NCI-H748 treated with DMSO at 0.1 percent for 48 hours (cell line): ENCODE data around the gene FCGBP.
"Not testable (repeated sequence)": the region's sequence is repeated elsewhere in the genome, so short reads cannot be mapped to it uniquely, and the experiment has no call there.

Experiments used
- DNase-seq: peaks from one replicate; lab custom pipeline; 2025; lab: John Stamatoyannopoulos, UW

FCGBP gene

DNA sequence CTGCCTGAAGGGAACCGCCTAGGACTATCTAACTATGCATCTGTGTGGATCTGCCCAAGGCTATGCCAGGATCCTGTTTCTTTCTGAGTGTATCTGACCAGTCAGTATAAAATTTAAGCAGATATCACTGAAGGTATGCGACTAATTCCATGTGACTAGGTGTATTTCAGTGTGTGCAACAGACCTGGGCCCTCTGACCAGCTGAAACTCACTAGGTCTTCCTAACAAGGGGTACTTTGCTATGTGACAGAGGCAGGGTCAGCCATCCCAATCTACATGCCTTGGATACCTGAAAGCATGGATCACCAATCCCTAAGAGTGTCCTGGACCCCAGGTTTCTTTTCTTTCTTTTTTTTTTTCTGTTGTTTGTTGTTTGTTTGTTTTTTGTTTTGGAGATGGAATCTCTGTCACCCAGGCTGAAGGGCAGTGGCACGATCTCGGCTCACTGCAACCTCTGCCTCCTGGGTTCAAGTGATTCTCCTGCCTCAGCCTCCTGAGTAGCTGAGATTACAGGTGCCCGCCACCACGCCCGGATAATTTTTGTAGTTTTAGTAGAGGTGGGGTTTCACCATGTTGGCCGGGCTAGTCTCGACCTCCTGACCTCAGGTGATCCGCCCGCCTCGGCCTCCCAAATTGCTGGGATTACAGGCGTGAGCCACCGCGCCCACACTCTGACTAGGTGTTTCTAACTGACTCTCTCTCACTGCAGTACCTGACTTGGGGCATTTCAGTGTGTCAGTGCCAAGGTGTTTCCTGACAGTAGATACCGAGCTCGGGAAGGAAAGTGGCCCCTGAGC lies 43.5 kb downstream of the FCGBP start:
- DNase-seq = no peak

DNA sequence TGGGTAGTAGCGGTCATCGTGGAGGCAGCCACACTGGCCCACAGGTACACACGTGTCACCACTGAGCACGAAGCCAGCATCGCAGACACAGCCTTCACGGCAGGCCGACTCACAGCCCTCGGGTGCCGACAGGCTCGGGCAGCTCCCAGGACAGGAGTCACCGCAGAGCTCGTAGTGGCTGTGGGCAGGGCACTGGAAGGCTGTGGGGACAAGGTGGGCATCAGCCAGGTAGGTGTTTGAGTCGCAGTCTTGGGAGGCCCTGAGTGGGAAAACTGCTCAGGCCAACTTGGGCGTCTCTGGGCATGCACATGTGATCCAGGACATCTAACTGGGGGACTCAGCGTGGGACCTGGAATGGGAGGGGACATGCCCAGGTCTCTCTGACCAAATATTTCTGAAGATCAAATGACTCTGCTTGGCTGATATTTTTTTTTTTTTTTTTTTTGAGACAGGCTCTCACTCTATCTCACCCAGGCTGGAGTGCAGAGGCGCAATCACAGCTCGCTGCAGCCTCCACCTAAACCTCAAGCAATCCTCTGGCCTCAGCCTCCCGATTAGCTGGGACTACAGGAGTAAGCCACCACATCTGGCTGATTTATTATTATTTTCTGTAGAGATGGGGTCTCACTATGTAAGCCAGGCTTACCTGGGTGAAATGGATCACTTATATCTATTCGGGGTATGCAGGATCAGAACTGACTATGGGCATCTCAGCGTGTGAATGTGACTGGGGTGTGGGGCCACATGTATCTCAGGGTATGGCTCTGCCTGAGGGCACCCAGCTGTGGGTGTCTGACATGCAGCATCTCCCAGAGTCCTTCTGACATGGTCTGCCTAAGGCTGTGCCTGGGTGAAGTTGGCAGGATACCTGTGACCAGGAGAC lies 44.3 kb downstream of the FCGBP start:
- not testable (repeated sequence) for DNase-seq

DNA sequence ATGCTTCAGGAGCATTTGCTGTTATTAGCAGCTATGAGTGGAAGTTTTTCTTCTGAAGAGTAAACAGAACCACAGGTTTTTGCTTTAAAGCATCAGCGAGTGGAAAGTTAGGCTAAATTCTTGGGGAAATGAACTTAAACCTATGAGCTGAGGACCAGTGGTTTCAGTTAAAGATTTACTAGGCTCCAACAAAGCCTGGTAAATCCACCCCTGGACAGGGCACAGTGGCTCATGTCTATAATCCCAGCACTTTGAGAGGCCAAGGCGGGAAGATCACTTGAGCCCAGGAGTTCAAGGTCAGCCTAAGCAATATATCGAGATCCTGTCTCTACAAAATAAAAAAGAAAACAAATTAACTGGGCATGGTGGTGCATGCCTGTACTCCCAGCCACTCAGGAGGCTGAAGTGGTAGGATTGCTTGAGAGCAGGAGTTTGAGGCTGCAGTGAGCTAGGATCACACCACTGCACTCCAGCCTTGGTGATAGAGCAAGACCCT lies 46.9 kb downstream of the FCGBP start:
- not testable (repeated sequence) for DNase-seq

DNA sequence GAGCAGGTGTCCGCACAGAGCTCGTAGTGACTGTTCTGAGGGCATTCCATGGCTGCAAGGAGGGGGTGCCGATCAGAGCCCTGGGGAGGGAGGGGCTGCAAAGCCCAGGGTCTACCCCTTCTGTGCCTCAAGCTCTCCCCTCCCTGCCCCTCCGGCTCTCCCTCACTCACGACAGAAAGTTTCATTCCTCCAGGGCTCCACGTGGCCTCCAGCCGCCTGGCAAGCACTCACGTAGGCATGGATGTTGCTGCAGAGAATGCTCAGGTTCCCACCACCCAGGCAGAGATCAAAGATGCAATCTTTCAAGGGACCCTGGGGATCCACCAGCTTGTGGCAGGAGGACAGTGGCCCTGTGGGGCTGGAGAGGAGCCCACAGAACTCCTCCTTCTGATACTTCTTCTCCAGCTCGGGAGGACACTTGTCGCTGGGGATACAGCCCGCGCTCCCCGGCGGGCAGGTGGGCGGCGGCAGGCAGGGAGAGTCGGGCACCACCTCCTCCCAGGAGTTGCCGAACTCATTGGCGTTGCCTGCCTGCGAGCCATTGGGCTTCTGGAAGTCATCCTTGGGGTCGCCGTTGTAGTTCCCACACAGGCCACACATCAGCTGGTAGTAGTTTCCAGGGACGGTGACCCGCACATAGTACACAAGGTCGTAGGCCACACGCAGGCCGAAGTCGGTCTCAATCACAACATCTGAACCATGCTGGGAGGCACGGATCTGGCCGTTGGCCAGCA lies 48.4 kb downstream of the FCGBP start:
- DNase-seq = not testable (repeated sequence)

DNA sequence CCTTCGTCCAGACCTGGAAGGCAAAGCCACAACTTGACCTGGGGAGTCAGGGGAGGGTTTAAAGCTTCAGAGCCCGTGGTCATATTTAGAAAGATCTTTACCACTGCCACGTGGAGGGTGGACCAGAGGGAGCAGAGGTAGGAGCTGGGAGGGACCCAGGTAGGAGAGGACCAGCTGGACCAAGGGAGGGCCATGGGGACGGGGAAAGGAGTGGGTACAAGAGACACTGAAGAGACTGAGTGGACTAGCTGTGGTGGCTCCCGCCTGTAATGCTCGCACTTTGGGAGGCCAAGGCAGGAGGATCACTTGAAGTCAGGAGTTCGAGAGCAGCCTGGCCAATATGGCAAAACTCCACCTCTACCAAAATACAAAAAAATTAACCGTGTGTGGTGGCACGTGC lies 49.7 kb downstream of the FCGBP start:
- DNase-seq = not testable (repeated sequence)
